ENCODE results near the gene RGS7. TPM values are rescaled to one million over a fixed set of nuclear protein-coding genes. Genes with fewer than 3 reads are reported as not detected.

RGS7 gene
- total and polyA plus RNA-seq, 2 of the 8 experiments (the other 6 are each of a cell fraction or from before 2014, with no cell fraction given) = 1.6 to 3.0 TPM

GRCh38 chr1:240776237-240776636 lies 580.8 kb downstream of the RGS7 start:
- Histone ChIP-seq H3K9me3 (ENCODE audit: insufficient read depth in 2 of 2, low read depth in 1 of 2, low read length in 1 of 2) (peaks cover 0 to 4% of the 10 kb centered on the region in 2 experiments; a peak in 1 of 4 replicates), H2BK120ac (replicated peaks; ENCODE audit: low read depth, low read length) (no peak overlapping the region), H3K23me2 (ENCODE audit: low read depth, low read length) (no peaks in the 10 kb centered on the region), H4K8ac (ENCODE audit: extremely low read depth, insufficient read depth, low read length) (no peak overlapping the region), H3K56ac (replicated peaks; ENCODE audit: insufficient read length, low read depth, low read length) (no peak overlapping the region), H3K4ac (replicated peaks; ENCODE audit: insufficient read length, low read depth, low read length) (no peak overlapping the region), H3K36me3 (ENCODE audit: control insufficient read depth in 2 of 4, insufficient read depth in 4 of 4, low read length in 3 of 4) (no peaks in the 10 kb centered on the region), H3K79me1 (ENCODE audit: low read depth, low read length) (no peaks in the 10 kb centered on the region), H2BK12ac (ENCODE audit: low read depth, low read length) (no peak overlapping the region), H3K79me2 (ENCODE audit: control insufficient read depth in 1 of 2, insufficient read depth in 2 of 2, low read length in 2 of 2) (no peaks in the 10 kb centered on the region), H4K5ac (ENCODE audit: insufficient read length, low read depth, low read length) (no peak overlapping the region), H3K14ac (ENCODE audit: insufficient read length) (no peak overlapping the region), H3K27me3 (replicated peaks in 1 of 4; ENCODE audit: control insufficient read depth in 3 of 4, extremely low read depth in 1 of 4, insufficient read depth in 3 of 4, low read length in 3 of 4) (no peaks in the 10 kb centered on the region), H3K9ac (replicated peaks in 1 of 4; ENCODE audit: extremely low read depth in 1 of 4, low read depth in 3 of 4, low read length in 3 of 4) (no peak overlapping the region), H2BK15ac (ENCODE audit: low read length) (no peak overlapping the region), H3K4me2 (ENCODE audit: insufficient read depth in 1 of 2, low read depth in 2 of 2, low read length in 2 of 2) (no peak overlapping the region), H3K4me1 (replicated peaks in 1 of 4; ENCODE audit: control insufficient read depth in 3 of 4, insufficient read depth in 4 of 4, low read length in 3 of 4) (no peaks in the 10 kb centered on the region), H2AK5ac (ENCODE audit: low read depth, low read length) (no peak overlapping the region), H2AFZ (ENCODE audit: low read length) (no peak overlapping the region), H4K20me1 (replicated peaks in 1 of 2; ENCODE audit: control insufficient read depth in 1 of 2, insufficient read depth in 2 of 2, low read length in 2 of 2) (no peaks in the 10 kb centered on the region), H3K4me3 (ENCODE audit: extremely low read depth in 1 of 4, insufficient read depth in 2 of 4, low read depth in 3 of 4, low read length in 4 of 4) (no peak overlapping the region), H2BK5ac (ENCODE audit: low read depth, low read length) (no peak overlapping the region), H2BK20ac (ENCODE audit: low read length) (no peak overlapping the region), H3K23ac (ENCODE audit: insufficient read length) (no peak overlapping the region), H3K18ac (ENCODE audit: extremely low read depth, low read length) (no peak overlapping the region), H3K27ac (ENCODE audit: low read depth, low read length) (no peak overlapping the region), H4K91ac (replicated peaks; ENCODE audit: insufficient read length, low read length) (no peak overlapping the region)
- DNase-seq (ENCODE audit: low read depth in 1 of 2, low spot score in 2 of 2) = no peak
- 86 to 100% methylated on average over 1 of the region's 2 CpGs for WGBS, 2 experiments (ENCODE audit: extremely low coverage in 1 of 2, insufficient coverage in 1 of 2, insufficient read length in 1 of 2, insufficient replicate concordance in 2 of 2, low coverage in 1 of 2, low lambda C conversion rate in 2 of 2, missing lambda C conversion rate in 1 of 2)
- FAIRE-seq = no peak
- POLR2A ChIA-PET (ENCODE audit: partially characterized antibody) = no interaction called here
- CTCF ChIA-PET (ENCODE audit: partially characterized antibody) = interaction anchor here (0.5 kb wide), 2 partner anchors 44 to 86 kb away, joined by 3 read pairs; no protein-coding TSS in a partner anchor
- TF ChIP-seq SP2 (IDR thresholded peaks at IDR 0.05; ENCODE audit: low read length) = no peak
- no peak for TF ChIP-seq EGR1 (IDR thresholded peaks at IDR 0.05; ENCODE audit: borderline replicate concordance, low read depth, low read length)
- no peak for TF ChIP-seq JUND (IDR thresholded peaks at IDR 0.05; ENCODE audit: low read length)
